Measurements from ENCODE around the gene CTBP1.

The CTBP1 gene

GRCh38 chr4:1211891-1212545 lies 36.9 kb downstream of the CTBP1 start:
- DNase-seq (ENCODE audit: extremely low read depth in 1 of 2, low read depth in 1 of 2): no peak

GRCh38 chr4:1211371-1211770 lies 37.6 kb downstream of the CTBP1 start:
- no peak for DNase-seq (ENCODE audit: extremely low read depth in 1 of 2, low read depth in 1 of 2)

- no peak for DNase-seq (ENCODE audit: extremely low read depth in 1 of 2, low read depth in 1 of 2)
Observed at GRCh38 chr4:1210971-1211370, 38.0 kb downstream of the CTBP1 start.

- DNase-seq (ENCODE audit: extremely low read depth in 1 of 2, low read depth in 1 of 2): no peak
Observed at GRCh38 chr4:1210241-1210841, 38.6 kb downstream of the CTBP1 start.

GRCh38 chr4:1209821-1210220 lies 39.1 kb downstream of the CTBP1 start:
- DNase-seq (ENCODE audit: extremely low read depth in 1 of 2, low read depth in 1 of 2): no peak

GRCh38 chr4:1208970-1209704 lies 39.8 kb downstream of the CTBP1 start:
- DNase-seq (ENCODE audit: extremely low read depth in 1 of 2, low read depth in 1 of 2): no peak

GRCh38 chr4:1208266-1208961 lies 40.5 kb downstream of the CTBP1 start:
- no peak for DNase-seq (ENCODE audit: extremely low read depth in 1 of 2, low read depth in 1 of 2)

- DNase-seq (ENCODE audit: extremely low read depth in 1 of 2, low read depth in 1 of 2): no peak
Observed at GRCh38 chr4:1207603-1208265, 41.2 kb downstream of the CTBP1 start.

GRCh38 chr4:1207157-1207470 lies 41.8 kb downstream of the CTBP1 start:
- DNase-seq (ENCODE audit: extremely low read depth in 1 of 2, low read depth in 1 of 2): no peak

GRCh38 chr4:1206299-1207156 lies 42.4 kb downstream of the CTBP1 start:
- no peak for DNase-seq (ENCODE audit: extremely low read depth in 1 of 2, low read depth in 1 of 2)

- no peak for DNase-seq (ENCODE audit: extremely low read depth in 1 of 2, low read depth in 1 of 2)
Observed at GRCh38 chr4:1205586-1206298, 43.2 kb downstream of the CTBP1 start.

GRCh38 chr4:1204828-1205585 lies 43.9 kb downstream of the CTBP1 start:
- no peak for DNase-seq (ENCODE audit: extremely low read depth in 1 of 2, low read depth in 1 of 2)

GRCh38 chr4:1204286-1204827 lies 44.6 kb downstream of the CTBP1 start:
- no peak for DNase-seq (ENCODE audit: extremely low read depth in 1 of 2, low read depth in 1 of 2)

GRCh38 chr4:1203026-1203616 lies 45.8 kb downstream of the CTBP1 start:
- DNase-seq (ENCODE audit: extremely low read depth in 1 of 2, low read depth in 1 of 2): no peak

GRCh38 chr4:1202526-1203011 lies 46.4 kb downstream of the CTBP1 start:
- no peak for DNase-seq (ENCODE audit: extremely low read depth in 1 of 2, low read depth in 1 of 2)

- DNase-seq (ENCODE audit: extremely low read depth in 1 of 2, low read depth in 1 of 2): peak; percentile 64 to 86
Observed at GRCh38 chr4:1201851-1202525, 46.9 kb downstream of the CTBP1 start.

- no peak for DNase-seq (ENCODE audit: extremely low read depth in 1 of 2, low read depth in 1 of 2)
Observed at GRCh38 chr4:1200425-1201035, 48.4 kb downstream of the CTBP1 start.

All from stimulated activated CD8-positive, alpha-beta memory T cell treated with anti-CD3 and anti-CD28 coated beads, Interleukin-7, amount 100 ng/mL, for 48 hours (primary cell).